Measurements from ENCODE around the gene TRIM51.

TRIM51 gene

DNA sequence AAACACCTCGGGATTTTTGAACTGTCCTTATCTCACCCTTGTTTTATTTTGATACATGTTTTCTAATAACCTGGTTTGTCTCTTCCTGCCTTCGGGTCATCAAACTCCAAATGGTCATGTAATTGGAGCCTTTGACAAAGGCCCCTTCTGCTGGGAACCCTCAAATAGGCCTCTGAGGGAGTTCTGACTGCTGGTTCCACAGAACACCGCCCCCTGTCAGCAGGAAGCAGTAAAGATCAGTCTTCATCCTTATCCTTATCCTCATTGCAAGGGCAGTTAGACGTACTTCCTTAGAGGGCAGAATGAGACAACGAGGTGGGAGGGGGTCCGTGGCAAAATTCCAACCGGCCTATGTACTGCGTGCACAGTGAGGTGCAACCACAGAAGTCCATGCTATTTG lies 12.1 kb downstream of the TRIM51 start:
- Histone ChIP-seq H3K27ac (ENCODE audit: low read length) (no peak overlapping the region), H3K4me1 (ENCODE audit: control insufficient read depth, insufficient read depth, low read length) (no peaks in the 10 kb centered on the region), H3K27me3 (ENCODE audit: control insufficient read depth in 1 of 2, insufficient read depth in 2 of 2, low read length in 2 of 2) (no peaks in the 10 kb centered on the region), H3K9ac (ENCODE audit: low read length in 2 of 2) (no peak overlapping the region), H3K36me3 (ENCODE audit: control insufficient read depth in 2 of 2, insufficient read depth in 2 of 2, low read length in 2 of 2) (no peaks in the 10 kb centered on the region), H3K9me3 (ENCODE audit: control insufficient read depth in 2 of 2, low read length in 2 of 2) (peaks cover 0 to 3% of the 10 kb centered on the region in 2 donors), H3K4me3 (ENCODE audit: low read length in 2 of 2) (no peak overlapping the region)

- Histone ChIP-seq H3K4me1 (ENCODE audit: control insufficient read depth, insufficient read depth, low read length) (no peaks in the 10 kb centered on the region), H3K27me3 (ENCODE audit: control insufficient read depth in 1 of 2, insufficient read depth in 2 of 2, low read length in 2 of 2) (no peaks in the 10 kb centered on the region), H3K27ac (ENCODE audit: low read length) (no peak overlapping the region), H3K9me3 (ENCODE audit: control insufficient read depth in 2 of 2, low read length in 2 of 2) (no peaks in the 10 kb centered on the region), H3K36me3 (ENCODE audit: control insufficient read depth in 2 of 2, insufficient read depth in 2 of 2, low read length in 2 of 2) (no peaks in the 10 kb centered on the region), H3K4me3 (ENCODE audit: low read length in 2 of 2) (no peak overlapping the region), H3K9ac (ENCODE audit: low read length in 2 of 2) (no peak overlapping the region)
Measured at GRCh38 chr11:55902308-55902707, 19.2 kb downstream of the TRIM51 start.

GRCh38 chr11:55914482-55914881 lies 31.4 kb downstream of the TRIM51 start, which contains the start of gene OR5W2:
OR5W2 (minus strand) TSS chr11:55914582; CDS start chr11:55914582, 0 bp downstream.
- Histone ChIP-seq H3K27me3 (ENCODE audit: control insufficient read depth in 1 of 2, insufficient read depth in 2 of 2, low read length in 2 of 2) (no peaks in the 10 kb centered on the region), H3K36me3 (ENCODE audit: control insufficient read depth in 2 of 2, insufficient read depth in 2 of 2, low read length in 2 of 2) (no peaks in the 10 kb centered on the region), H3K27ac (ENCODE audit: low read length) (no peak within 1 kb of the TSS), H3K4me1 (ENCODE audit: control insufficient read depth, insufficient read depth, low read length) (no peaks in the 10 kb centered on the region), H3K4me3 (ENCODE audit: low read length in 2 of 2) (no peak within 1 kb of the TSS), H3K9ac (ENCODE audit: low read length in 2 of 2) (no peak within 1 kb of the TSS), H3K9me3 (ENCODE audit: control insufficient read depth in 2 of 2, low read length in 2 of 2) (no peaks in the 10 kb centered on the region)

DNA sequence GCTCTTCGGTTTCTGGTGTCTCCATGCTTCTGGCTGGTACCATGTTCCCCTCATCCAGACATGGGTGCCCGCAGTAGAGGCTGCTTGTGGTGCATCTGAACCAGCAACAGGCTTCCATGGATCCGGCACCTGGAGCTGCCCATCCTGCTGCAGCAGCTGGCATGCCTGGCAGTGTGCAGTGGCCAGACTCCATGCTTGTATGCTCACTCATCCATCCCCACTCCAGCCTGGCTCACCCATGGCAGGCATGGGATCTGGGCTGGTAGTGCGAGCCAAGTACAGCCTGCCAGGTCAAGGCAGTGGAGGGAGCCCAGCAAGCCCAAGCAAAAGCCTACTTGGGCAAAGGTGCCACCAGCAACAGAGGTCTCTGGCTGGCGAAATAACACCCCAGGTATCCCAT lies 37.4 kb downstream of the TRIM51 start:
- Histone ChIP-seq H3K27me3 (ENCODE audit: control insufficient read depth in 1 of 2, insufficient read depth in 2 of 2, low read length in 2 of 2) (no peaks in the 10 kb centered on the region), H3K4me3 (ENCODE audit: low read length in 2 of 2) (no peak overlapping the region), H3K27ac (ENCODE audit: low read length) (no peak overlapping the region), H3K9me3 (ENCODE audit: control insufficient read depth in 2 of 2, low read length in 2 of 2) (no peaks in the 10 kb centered on the region), H3K4me1 (ENCODE audit: control insufficient read depth, insufficient read depth, low read length) (no peaks in the 10 kb centered on the region), H3K9ac (ENCODE audit: low read length in 2 of 2) (no peak overlapping the region), H3K36me3 (ENCODE audit: control insufficient read depth in 2 of 2, insufficient read depth in 2 of 2, low read length in 2 of 2) (no peaks in the 10 kb centered on the region)

GRCh38 chr11:55936300-55936699 lies 53.2 kb downstream of the TRIM51 start, which contains the start of gene OR5I1:
OR5I1 (minus strand) TSS chr11:55936400; CDS start chr11:55936400, 0 bp downstream.
- peaks cover 0 to 3% of the 10 kb centered on the region in 2 donors for H3K9me3 ChIP-seq (ENCODE audit: control insufficient read depth in 2 of 2, low read length in 2 of 2)
- no peaks in the 10 kb centered on the region for H3K36me3 ChIP-seq (ENCODE audit: control insufficient read depth in 2 of 2, insufficient read depth in 2 of 2, low read length in 2 of 2)
- no peak within 1 kb of the TSS for H3K4me3 ChIP-seq (ENCODE audit: low read length in 2 of 2)
- H3K27ac ChIP-seq (ENCODE audit: low read length): no peak within 1 kb of the TSS
- H3K9ac ChIP-seq (ENCODE audit: low read length in 2 of 2): no peak within 1 kb of the TSS
- H3K27me3 ChIP-seq (ENCODE audit: control insufficient read depth in 1 of 2, insufficient read depth in 2 of 2, low read length in 2 of 2): no peaks in the 10 kb centered on the region
- H3K4me1 ChIP-seq (ENCODE audit: control insufficient read depth, insufficient read depth, low read length): no peaks in the 10 kb centered on the region
